Panc1 (cell line): ENCODE measurements around the gene STXBP5L.

ENCODE experiments used
- CTCF ChIP-seq: fragments of 450-650 bp; IDR thresholded peaks from 2 replicates; pipeline ENCODE4 v1.5.1; 2017; ENCODE audit warnings: mild to moderate bottlenecking
- POLR2AphosphoS5 ChIP-seq: IDR thresholded peaks from 2 replicates; pipeline ENCODE4 v1.6.1; 2012; ENCODE audit warnings: mild to moderate bottlenecking, low read depth, low read length, moderate library complexity
- SIN3A ChIP-seq: IDR thresholded peaks from 2 replicates; pipeline ENCODE4 v1.6.1; 2012; ENCODE audit warnings: low read depth, mild to moderate bottlenecking, low read length, moderate library complexity, borderline replicate concordance; ENCODE audit not compliant: insufficient read depth
- TCF7L2 ChIP-seq: IDR thresholded peaks from 2 replicates; pipeline ENCODE4 v1.6.1; 2011; ENCODE audit warnings: mild to moderate bottlenecking, low read depth, low read length, inconsistent platforms

- TF ChIP-seq CTCF (no peak), TCF7L2 (no peak), POLR2AphosphoS5 (no peak), SIN3A (no peak)
Observed at GRCh38 chr3:121274411-121274810, 366.4 kb downstream of the STXBP5L start.
